Naive B cell (primary cell): ENCODE results near the gene HNRNPH1. TPM values are rescaled to one million over a fixed set of nuclear protein-coding genes. Genes with fewer than 3 reads are reported as not detected.
"Not testable (repeated sequence)": the region's sequence is repeated elsewhere in the genome, so short reads cannot be mapped to it uniquely, and the experiment has no call there.

ENCODE experiments used
- ATAC-seq, 2 donors: fragments of 150-1000 bp; cut with Tn5 transposase; 2 replicates each; pipeline ENCODE4 v1.10.0; 2021; ENCODE audit warnings: low read depth in 2 of 2, mild to moderate bottlenecking in 2 of 2, moderate library complexity in 2 of 2
- DNase-seq: peaks from one replicate; pipeline ENCODE4 v3.0.0; 2022
- H3K27ac Mint-ChIP-seq, 6 donors: one replicate each; pipeline ENCODE4 v1.8.0; 2020 to 2022; ENCODE audit warnings: mild to moderate bottlenecking in 6 of 6, mixed read lengths in 6 of 6, moderate library complexity in 5 of 6, inconsistent platforms in 2 of 6
- H3K27me3 Mint-ChIP-seq, 3 donors: one replicate each; pipeline ENCODE4 v1.8.0; 2021 to 2022; ENCODE audit warnings: mixed read lengths in 3 of 3, mild to moderate bottlenecking in 1 of 3
- H3K36me3 Mint-ChIP-seq, 2 donors: one replicate each; pipeline ENCODE4 v1.8.0; 2020 to 2022; ENCODE audit warnings: mixed read lengths in 2 of 2, inconsistent platforms in 1 of 2, mild to moderate bottlenecking in 1 of 2
- H3K4me1 Mint-ChIP-seq, 3 donors: one replicate each; pipeline ENCODE4 v1.8.0; 2020 to 2022; ENCODE audit warnings: mixed read lengths in 3 of 3, inconsistent platforms in 1 of 3, mild to moderate bottlenecking in 1 of 3, moderate library complexity in 1 of 3
- H3K4me3 Mint-ChIP-seq, 8 donors: one replicate each; pipeline ENCODE4 v1.8.0; 2020 to 2022; ENCODE audit warnings: mild to moderate bottlenecking in 8 of 8, mixed read lengths in 8 of 8, moderate library complexity in 8 of 8, inconsistent platforms in 2 of 8
- H3K9me3 Mint-ChIP-seq, 7 donors: one replicate each; pipeline ENCODE4 v1.8.0; 2020 to 2022; ENCODE audit warnings: mixed read lengths in 7 of 7, mild to moderate bottlenecking in 5 of 7, inconsistent platforms in 2 of 7, moderate library complexity in 1 of 7
- polyA plus RNA-seq, 6 donors: library from polyadenylated mRNA; unstranded; fragments of 300-500 nt; fragmentation: Illumina TruSeq; gene quantifications; one replicate each; pipeline ENCODE4 v1.2.3, GENCODE V29; 2021; ENCODE audit warnings: low read depth in 6 of 6

Gene HNRNPH1, protein sequence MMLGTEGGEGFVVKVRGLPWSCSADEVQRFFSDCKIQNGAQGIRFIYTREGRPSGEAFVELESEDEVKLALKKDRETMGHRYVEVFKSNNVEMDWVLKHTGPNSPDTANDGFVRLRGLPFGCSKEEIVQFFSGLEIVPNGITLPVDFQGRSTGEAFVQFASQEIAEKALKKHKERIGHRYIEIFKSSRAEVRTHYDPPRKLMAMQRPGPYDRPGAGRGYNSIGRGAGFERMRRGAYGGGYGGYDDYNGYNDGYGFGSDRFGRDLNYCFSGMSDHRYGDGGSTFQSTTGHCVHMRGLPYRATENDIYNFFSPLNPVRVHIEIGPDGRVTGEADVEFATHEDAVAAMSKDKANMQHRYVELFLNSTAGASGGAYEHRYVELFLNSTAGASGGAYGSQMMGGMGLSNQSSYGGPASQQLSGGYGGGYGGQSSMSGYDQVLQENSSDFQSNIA
- polyA plus RNA-seq, result 100 to 1,000 TPM in 4 of 6 donors, 10 to 100 TPM in 2; 21.4 to 139 (median 111) TPM

- ATAC-seq, result peak; percentile 73 to 76
- peak; percentile 99 for DNase-seq
- peaks cover 28 to 30% of the 10 kb centered on the region in 2 donors for H3K36me3 Mint-ChIP-seq
- peak within 1 kb of the TSS; percentile 96 to 98 (median 98) for H3K4me3 Mint-ChIP-seq
- no peaks in the 10 kb centered on the region for H3K27me3 Mint-ChIP-seq
- H3K9me3 Mint-ChIP-seq, result no peaks in the 10 kb centered on the region
- H3K27ac Mint-ChIP-seq, result peak within 1 kb of the TSS; percentile 99 to 100 (median 99)
- H3K4me1 Mint-ChIP-seq, result peaks cover 34 to 51% (median 42%) of the 10 kb centered on the region in 3 donors
Measured at GRCh38 chr5:179623003-179623905, at the start of gene HNRNPH1. Gene HNRNPH1, minus strand, starts transcription at chr5:179623671. Its CDS starts 538 bp downstream, at chr5:179623133.

- ATAC-seq, result peak; percentile 42 to 60
- H3K9me3 Mint-ChIP-seq, result no peaks in the 10 kb centered on the region
Measured at GRCh38 chr5:179668391-179668790, 44.9 kb upstream of the HNRNPH1 start.

GRCh38 chr5:179661647-179662046, 38.2 kb upstream of the HNRNPH1 start:
- H3K9me3 Mint-ChIP-seq, H3K36me3 Mint-ChIP-seq, DNase-seq, H3K27ac Mint-ChIP-seq, H3K4me1 Mint-ChIP-seq, ATAC-seq, H3K27me3 Mint-ChIP-seq: not testable (repeated sequence)
- peak overlapping the region in 2 of 8 donors; percentile 33 to 70 for H3K4me3 Mint-ChIP-seq

More at GRCh38 chr5:179668391-179668790, 44.9 kb upstream of the HNRNPH1 start:
- Mint-ChIP-seq H3K27ac (peak overlapping the region in 2 of 6 donors; percentile 10 to 63), H3K4me3 (peak overlapping the region in 1 of 8 donors; percentile 71), H3K36me3 (no peaks in the 10 kb centered on the region), H3K27me3 (no peaks in the 10 kb centered on the region), H3K4me1 (peaks cover 0 to 5% (median 0%) of the 10 kb centered on the region in 3 donors)
- no peak for DNase-seq

GRCh38 chr5:179658179-179658856, 34.8 kb upstream of the HNRNPH1 start:
- H3K9me3 Mint-ChIP-seq, H3K4me1 Mint-ChIP-seq, H3K36me3 Mint-ChIP-seq, H3K27me3 Mint-ChIP-seq: not testable (repeated sequence)
- Mint-ChIP-seq H3K27ac (peak overlapping the region in 1 of 6 donors; percentile 30), H3K4me3 (peak overlapping the region; percentile 61 to 88 (median 76))
- DNase-seq (peak; percentile 9), ATAC-seq (peak; percentile 67 to 70)

- H3K9me3 Mint-ChIP-seq, H3K36me3 Mint-ChIP-seq, H3K27me3 Mint-ChIP-seq, H3K27ac Mint-ChIP-seq, H3K4me1 Mint-ChIP-seq: not testable (repeated sequence)
- H3K4me3 Mint-ChIP-seq, result peak overlapping the region in 4 of 8 donors; percentile 42 to 88 (median 80)
- ATAC-seq (peak; percentile 94 to 95), DNase-seq (peak; percentile 29)
Measured at GRCh38 chr5:179657302-179658178, 34.1 kb upstream of the HNRNPH1 start.

DNA sequence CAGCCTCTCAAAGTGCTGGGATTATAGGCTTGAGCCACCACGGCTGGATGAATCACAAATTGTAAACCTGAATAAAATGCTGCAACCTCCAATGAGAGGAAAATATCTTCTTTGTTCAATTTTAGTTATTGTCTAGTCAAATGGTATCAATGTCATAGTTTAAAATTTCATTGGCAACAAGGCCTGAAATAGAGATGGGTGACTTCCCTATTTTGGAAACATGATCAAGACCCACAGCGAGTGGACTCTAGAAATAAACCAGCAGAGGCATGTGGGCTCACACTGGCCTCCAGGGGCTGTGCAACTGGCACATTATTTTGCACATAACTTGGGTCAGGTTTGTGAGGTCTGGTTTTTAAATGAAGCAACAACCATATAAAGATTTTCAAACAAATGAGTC, 29.7 kb upstream of the HNRNPH1 start:
- not testable (repeated sequence) for H3K27ac Mint-ChIP-seq, H3K36me3 Mint-ChIP-seq, H3K4me3 Mint-ChIP-seq, ATAC-seq, H3K9me3 Mint-ChIP-seq, H3K4me1 Mint-ChIP-seq, H3K27me3 Mint-ChIP-seq, DNase-seq

DNA sequence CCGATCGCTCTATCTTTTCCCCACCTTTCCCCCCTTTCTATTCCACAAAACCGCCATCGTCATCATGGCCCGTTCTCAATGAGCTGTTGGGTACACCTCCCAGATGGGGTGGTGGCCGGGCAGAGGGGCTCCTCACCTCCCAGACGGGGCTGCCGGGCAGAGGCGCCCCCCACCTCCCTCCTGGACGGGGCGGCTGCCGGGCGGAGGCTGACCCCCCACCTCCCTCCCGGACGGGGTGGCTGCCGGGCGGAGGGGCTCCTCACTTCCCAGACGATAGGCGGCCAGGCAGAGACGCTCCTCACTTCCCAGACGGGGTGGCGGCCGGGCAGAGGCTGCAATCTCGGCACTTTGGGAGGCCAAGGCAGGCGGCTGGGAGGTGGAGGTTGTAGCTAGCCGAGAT, 26.8 kb upstream of the HNRNPH1 start:
- not testable (repeated sequence) for H3K4me3 Mint-ChIP-seq, ATAC-seq, H3K4me1 Mint-ChIP-seq, H3K27ac Mint-ChIP-seq, DNase-seq, H3K9me3 Mint-ChIP-seq, H3K27me3 Mint-ChIP-seq, H3K36me3 Mint-ChIP-seq

- H3K4me1 Mint-ChIP-seq, ATAC-seq, H3K9me3 Mint-ChIP-seq, H3K4me3 Mint-ChIP-seq, DNase-seq, H3K27ac Mint-ChIP-seq, H3K36me3 Mint-ChIP-seq: not testable (repeated sequence)
- peaks cover 0 to 10% (median 10%) of the 10 kb centered on the region in 3 donors for H3K27me3 Mint-ChIP-seq
Measured at GRCh38 chr5:179649166-179649703, 25.8 kb upstream of the HNRNPH1 start.

DNA sequence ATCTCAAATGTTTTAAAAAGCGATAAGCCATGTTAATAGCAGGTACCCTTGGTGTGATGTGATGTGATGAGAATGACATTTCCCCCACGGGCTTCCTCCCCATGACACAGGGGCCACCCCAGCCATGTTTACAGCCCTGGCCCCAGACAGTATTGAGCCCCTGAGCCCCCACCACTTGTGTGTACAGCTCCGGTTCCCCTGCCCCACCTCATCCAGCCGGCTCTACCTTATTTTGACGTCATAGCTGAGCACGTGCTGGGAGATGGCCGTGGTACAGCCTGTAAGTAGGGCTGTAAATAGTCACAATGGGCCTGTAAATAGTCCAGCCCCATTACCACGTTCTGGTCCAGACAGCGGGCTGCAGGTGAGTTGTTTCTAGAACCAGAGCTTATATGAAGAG, 24.9 kb upstream of the HNRNPH1 start:
- DNase-seq (no peak), ATAC-seq (no peak)
- H3K9me3 Mint-ChIP-seq, result peaks cover 0 to 2% (median 0%) of the 10 kb centered on the region in 7 donors
- H3K36me3 Mint-ChIP-seq, result no peaks in the 10 kb centered on the region
- H3K4me3 Mint-ChIP-seq, result no peak overlapping the region
- H3K27ac Mint-ChIP-seq, result no peak overlapping the region
- peaks cover 0 to 10% (median 10%) of the 10 kb centered on the region in 3 donors for H3K27me3 Mint-ChIP-seq
- no peaks in the 10 kb centered on the region for H3K4me1 Mint-ChIP-seq

DNA sequence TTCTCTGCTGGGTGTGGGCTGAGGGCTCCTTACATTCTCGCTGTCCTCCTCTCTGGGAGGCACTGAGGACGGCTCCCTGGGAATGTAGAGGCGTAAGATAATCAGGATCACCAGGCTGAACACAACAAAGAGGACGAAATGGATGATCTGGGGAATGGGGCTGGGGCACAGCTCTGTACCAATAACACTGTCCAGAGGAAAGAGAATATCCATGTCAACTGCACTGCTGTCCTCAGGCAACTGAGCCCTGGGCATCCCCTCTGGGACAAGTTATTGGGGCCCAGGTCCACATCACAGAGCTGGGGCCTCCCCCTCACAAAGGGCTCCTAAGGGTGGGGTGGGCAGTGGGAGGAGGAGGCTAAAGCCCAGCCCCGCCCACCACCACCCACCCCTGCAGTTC, 21.3 kb upstream of the HNRNPH1 start:
- not testable (repeated sequence) for DNase-seq, ATAC-seq, H3K36me3 Mint-ChIP-seq, H3K9me3 Mint-ChIP-seq, H3K4me1 Mint-ChIP-seq, H3K27ac Mint-ChIP-seq
- Mint-ChIP-seq H3K27me3 (peaks cover 0 to 16% (median 10%) of the 10 kb centered on the region in 3 donors), H3K4me3 (peak overlapping the region in 1 of 8 donors; percentile 60)

DNA sequence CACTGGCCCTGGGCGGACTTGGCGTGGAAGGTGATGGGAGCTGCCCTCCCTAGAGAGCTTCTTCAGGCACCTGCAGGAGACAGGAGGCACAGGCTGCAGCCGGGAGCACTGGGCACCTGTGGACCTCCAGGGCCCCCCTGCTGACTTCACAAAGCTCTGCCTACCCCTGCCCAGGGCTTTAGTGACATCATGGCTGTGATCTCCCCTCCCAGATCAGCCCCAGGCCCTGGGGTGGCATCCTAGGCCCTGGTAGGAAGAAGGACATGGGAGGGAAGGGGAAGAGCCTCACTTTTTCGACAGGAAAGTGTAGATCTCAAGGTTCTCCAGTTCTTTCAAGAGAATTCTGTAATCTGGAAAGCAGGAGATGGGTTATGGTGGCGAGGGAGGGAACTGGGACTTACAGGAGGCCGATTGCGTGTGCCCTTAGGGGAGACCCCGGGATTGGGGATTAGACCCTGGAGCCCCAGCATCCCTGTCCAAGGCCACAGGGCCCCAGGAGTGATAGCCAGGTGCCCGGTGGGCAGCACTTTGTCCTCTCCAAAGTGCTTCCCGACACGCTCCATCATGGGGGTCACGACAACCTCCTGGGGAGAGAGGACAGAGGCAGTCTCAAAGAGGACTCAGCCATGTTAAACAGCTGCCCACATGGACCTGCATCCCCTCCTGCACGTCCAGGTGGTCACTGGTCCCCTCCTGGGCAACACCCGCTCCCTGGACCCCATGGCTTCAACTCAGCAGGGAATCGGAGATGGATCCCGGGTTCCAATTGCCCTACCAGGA, 19.9 kb upstream of the HNRNPH1 start:
- H3K9me3 Mint-ChIP-seq, result not testable (repeated sequence)

More for the DNA sequence above, 19.9 kb upstream of the HNRNPH1 start:
- not testable (repeated sequence) for DNase-seq, H3K4me1 Mint-ChIP-seq, H3K27ac Mint-ChIP-seq, H3K4me3 Mint-ChIP-seq, H3K36me3 Mint-ChIP-seq, ATAC-seq
- peaks cover 0 to 16% (median 10%) of the 10 kb centered on the region in 3 donors for H3K27me3 Mint-ChIP-seq
